Liver (tissue), 9 donors: ENCODE data around the gene TBC1D1. TPM values are rescaled to one million over a fixed set of nuclear protein-coding genes. Genes with fewer than 3 reads are reported as not detected.

ENCODE experiments used
- DNase-seq: peaks from one replicate; pipeline ENCODE4 v3.0.0-alpha.2; 2017; ENCODE audit warnings: low spot score
- H3K27ac ChIP-seq, 2 donors: one replicate each; pipeline ENCODE4 v1.7.0; 2013; ENCODE audit warnings: inconsistent platforms in 2 of 2, low read length in 2 of 2, control low read depth in 1 of 2, low read depth in 1 of 2, mild to moderate bottlenecking in 1 of 2
- H3K27me3 ChIP-seq, 4 donors: one replicate each; pipeline versions ENCODE4 v1.6.1 to v1.7.0; 2013; ENCODE audit warnings: low read length in 3 of 4, inconsistent platforms in 1 of 4, mild to moderate bottlenecking in 1 of 4, moderate library complexity in 1 of 4; ENCODE audit not compliant: control insufficient read depth in 4 of 4, insufficient read depth in 4 of 4
- H3K36me3 ChIP-seq, 4 donors: one replicate each; pipeline versions ENCODE4 v1.6.1 to v1.7.0; 2013; ENCODE audit warnings: low read length in 3 of 4, mild to moderate bottlenecking in 3 of 4, low read depth in 1 of 4, moderate library complexity in 1 of 4; ENCODE audit not compliant: control insufficient read depth in 4 of 4, insufficient read depth in 3 of 4
- H3K4me1 ChIP-seq, 4 donors: one replicate each; pipeline versions ENCODE4 v1.6.1 to v1.7.0; 2013; ENCODE audit warnings: low read length in 3 of 4, mild to moderate bottlenecking in 3 of 4, moderate library complexity in 1 of 4; ENCODE audit not compliant: control insufficient read depth in 4 of 4, insufficient read depth in 4 of 4
- H3K4me3 ChIP-seq, 3 donors: one replicate each; pipeline versions ENCODE4 v1.6.1 to v1.7.0; 2013; ENCODE audit warnings: low read length in 3 of 3, control low read depth in 1 of 3, low read depth in 1 of 3, mild to moderate bottlenecking in 1 of 3
- H3K9ac ChIP-seq, 2 donors: one replicate each; pipeline ENCODE4 v1.7.0; 2013; ENCODE audit warnings: low read length in 2 of 2, mild to moderate bottlenecking in 2 of 2, moderate library complexity in 2 of 2, control low read depth in 1 of 2, low read depth in 1 of 2
- H3K9me3 ChIP-seq, 4 donors: one replicate each; pipeline versions ENCODE4 v1.6.1 to v1.7.0; 2013; ENCODE audit warnings: low read length in 3 of 4; ENCODE audit not compliant: control insufficient read depth in 4 of 4
- EGR1 ChIP-seq, 2 donors: IDR thresholded peaks; 2 replicates each; pipeline ENCODE4 v1.6.1; 2016 to 2018; ENCODE audit warnings: antibody characterized with exemption in 2 of 2, low read depth in 2 of 2
- FOXA1 ChIP-seq: IDR thresholded peaks from 2 replicates; pipeline ENCODE4 v1.6.1; 2016; ENCODE audit warnings: antibody characterized with exemption
- FOXA2 ChIP-seq: IDR thresholded peaks from 2 replicates; pipeline ENCODE4 v1.6.1; 2016; ENCODE audit warnings: antibody characterized with exemption
- GABPA ChIP-seq, 2 donors: IDR thresholded peaks in 1 of 2; conservative IDR thresholded peaks in 1 of 2; 2 replicates each; pipeline ENCODE4 v1.6.1; 2016; ENCODE audit warnings: antibody characterized with exemption in 2 of 2, mild to moderate bottlenecking in 1 of 2, moderate library complexity in 1 of 2
- HNF4A ChIP-seq, 2 donors: conservative IDR thresholded peaks; 2 replicates each; pipeline ENCODE4 v1.6.1; 2016; ENCODE audit warnings: antibody characterized with exemption in 2 of 2, mild to moderate bottlenecking in 2 of 2
- HNF4G ChIP-seq: IDR thresholded peaks from 2 replicates; pipeline ENCODE4 v1.6.1; 2016; ENCODE audit warnings: antibody characterized with exemption
- NR2F2 ChIP-seq: IDR thresholded peaks from 2 replicates; pipeline ENCODE4 v1.6.1; 2016; ENCODE audit warnings: antibody characterized with exemption
- REST ChIP-seq: IDR thresholded peaks from 2 replicates; pipeline ENCODE4 v1.6.1; 2016; ENCODE audit warnings: antibody characterized with exemption, mild to moderate bottlenecking
- RXRA ChIP-seq, 2 donors: IDR thresholded peaks; 2 replicates each; pipeline ENCODE4 v1.6.1; 2017 to 2018; ENCODE audit warnings: antibody characterized with exemption in 2 of 2, mild to moderate bottlenecking in 1 of 2
- SP1 ChIP-seq: IDR thresholded peaks from 2 replicates; pipeline ENCODE4 v1.6.1; 2018; ENCODE audit warnings: antibody characterized with exemption, mild to moderate bottlenecking
- TAF1 ChIP-seq: conservative IDR thresholded peaks from 2 replicates; pipeline ENCODE4 v1.6.1; 2016; ENCODE audit warnings: antibody characterized with exemption, mild to moderate bottlenecking
- YY1 ChIP-seq: IDR thresholded peaks from 2 replicates; pipeline ENCODE4 v1.6.1; 2016; ENCODE audit warnings: antibody characterized with exemption, mild to moderate bottlenecking
- ZBTB33 ChIP-seq: IDR thresholded peaks from 2 replicates; pipeline ENCODE4 v1.6.1; 2016; ENCODE audit warnings: antibody characterized with exemption
- WGBS: extraction: QIAGEN DNeasy Blood & Tissue Kit; methylation state at CpG from one replicate; pipeline ENCODE4 v1.1.7; 2013; 5-methylcytosine and 5-hydroxymethylcytosine counted together
- polyA plus RNA-seq, 2 donors: library from polyadenylated mRNA; stranded (reverse) in 1 of 2; unstranded in 1 of 2; fragments of 200-250 nt in 1 of 2; fragments of >200 nt in 1 of 2; fragmentation: Nextera tagmentation in 1 of 2; extraction: Ambion mirVana in 1 of 2; gene quantifications; one replicate each; pipeline versions ENCODE4 v1.2.1 to v1.2.3, GENCODE V29; 2013 to 2015
- total RNA-seq, 2 donors: library from RNA; depleted of rRNA; stranded (reverse); fragments of >200 nt; gene quantifications; one replicate each; pipeline ENCODE4 v1.2.3, GENCODE V29; 2014
- TF ChIP-seq, protein P1 (sequence below): IDR thresholded peaks from 2 replicates; pipeline ENCODE4 v1.6.1; 2016; ENCODE audit warnings: antibody characterized with exemption
- TF ChIP-seq, protein P2 (sequence below): fragments of 150-350 bp; IDR thresholded peaks from 2 replicates; pipeline ENCODE4 v1.5.1; 2017; ENCODE audit warnings: improper control_type of control experiment, low read depth, low read length; ENCODE audit not compliant: missing input control
- donor health status: healthy.
- donor health status: healthy.
- donor health status: healthy.
- donor health status: healthy.
- donor health status: healthy.

TBC1D1 gene
- total and polyA plus RNA-seq, 4 donors = 15.6 to 41.4 (median 20.9) TPM

DNA sequence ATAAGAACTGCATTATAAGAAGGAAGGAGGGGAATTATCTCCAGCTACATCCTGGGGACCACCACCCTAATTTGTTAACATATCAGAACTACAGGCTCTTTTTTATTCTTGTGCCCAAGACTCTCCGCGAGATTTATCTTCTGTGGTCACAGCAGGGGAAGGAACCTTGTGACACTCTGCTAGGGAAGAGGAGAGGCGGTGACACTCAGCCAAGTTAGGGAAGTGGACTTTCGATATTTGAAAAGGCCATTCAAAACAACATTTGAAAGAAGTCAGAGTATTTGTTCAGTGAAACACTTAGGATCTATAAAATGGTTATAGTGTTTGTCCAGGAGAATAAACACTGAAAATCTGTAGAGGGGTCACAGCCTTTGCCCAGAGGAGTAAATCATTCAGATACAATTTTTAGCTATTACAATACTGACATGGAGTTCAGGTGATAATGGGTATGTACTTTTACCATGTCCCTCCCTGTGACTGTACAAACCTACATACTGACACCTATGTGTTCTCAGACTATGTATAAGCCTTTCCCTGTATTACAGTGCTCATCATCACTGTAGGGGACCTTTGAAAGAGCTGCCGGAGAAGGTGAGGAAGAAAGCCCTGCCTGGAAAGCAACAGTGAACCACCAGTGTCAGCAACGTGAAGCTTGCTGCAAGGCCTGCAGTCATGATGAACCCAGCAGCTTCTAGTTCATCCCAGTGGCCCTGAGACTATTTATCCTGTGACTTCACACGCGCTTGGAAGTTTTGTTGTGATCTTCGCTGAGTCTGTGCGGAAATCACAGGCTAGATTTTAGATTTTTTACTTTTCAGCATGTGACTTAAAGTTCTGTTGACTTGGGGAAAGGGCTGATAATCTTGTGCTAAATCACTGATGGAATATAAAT is 60.8 kb downstream of the TBC1D1 start:
- no peak for DNase-seq
- Histone ChIP-seq H3K4me3 (no peak overlapping the region), H3K27ac (no peak overlapping the region), H3K9me3 (no peaks in the 10 kb centered on the region), H3K4me1 (peaks cover 0 to 7% (median 0%) of the 10 kb centered on the region in 4 donors), H3K27me3 (no peaks in the 10 kb centered on the region), H3K36me3 (no peaks in the 10 kb centered on the region), H3K9ac (no peak overlapping the region)
- 70% methylated on average over 10 of the region's 10 CpGs for WGBS
- TF ChIP-seq TAF1 (no peak), FOXA1 (no peak), HNF4A (conservative IDR thresholded peaks at IDR 0.05) (peak in 1 of 2 donors; percentile 8)
- TF ChIP-seq, protein P1, sequence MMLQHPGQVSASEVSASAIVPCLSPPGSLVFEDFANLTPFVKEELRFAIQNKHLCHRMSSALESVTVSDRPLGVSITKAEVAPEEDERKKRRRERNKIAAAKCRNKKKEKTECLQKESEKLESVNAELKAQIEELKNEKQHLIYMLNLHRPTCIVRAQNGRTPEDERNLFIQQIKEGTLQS = no peak
- TF ChIP-seq, protein P2, sequence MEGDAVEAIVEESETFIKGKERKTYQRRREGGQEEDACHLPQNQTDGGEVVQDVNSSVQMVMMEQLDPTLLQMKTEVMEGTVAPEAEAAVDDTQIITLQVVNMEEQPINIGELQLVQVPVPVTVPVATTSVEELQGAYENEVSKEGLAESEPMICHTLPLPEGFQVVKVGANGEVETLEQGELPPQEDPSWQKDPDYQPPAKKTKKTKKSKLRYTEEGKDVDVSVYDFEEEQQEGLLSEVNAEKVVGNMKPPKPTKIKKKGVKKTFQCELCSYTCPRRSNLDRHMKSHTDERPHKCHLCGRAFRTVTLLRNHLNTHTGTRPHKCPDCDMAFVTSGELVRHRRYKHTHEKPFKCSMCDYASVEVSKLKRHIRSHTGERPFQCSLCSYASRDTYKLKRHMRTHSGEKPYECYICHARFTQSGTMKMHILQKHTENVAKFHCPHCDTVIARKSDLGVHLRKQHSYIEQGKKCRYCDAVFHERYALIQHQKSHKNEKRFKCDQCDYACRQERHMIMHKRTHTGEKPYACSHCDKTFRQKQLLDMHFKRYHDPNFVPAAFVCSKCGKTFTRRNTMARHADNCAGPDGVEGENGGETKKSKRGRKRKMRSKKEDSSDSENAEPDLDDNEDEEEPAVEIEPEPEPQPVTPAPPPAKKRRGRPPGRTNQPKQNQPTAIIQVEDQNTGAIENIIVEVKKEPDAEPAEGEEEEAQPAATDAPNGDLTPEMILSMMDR = no peak

- no peak overlapping the region for H3K4me3 ChIP-seq
- no peaks in the 10 kb centered on the region for H3K27me3 ChIP-seq
- TF ChIP-seq ZBTB33 (no peak), NR2F2 (no peak), EGR1 (IDR thresholded peaks at IDR 0.05; ENCODE audit: low read depth in 2 of 2) (no peak), SP1 (no peak), RXRA (IDR thresholded peaks at IDR 0.05) (no peak), YY1 (no peak), FOXA2 (no peak), FOXA1 (no peak), GABPA (IDR thresholded peaks at IDR 0.05 in 1 of 2, conservative IDR thresholded peaks at IDR 0.05 in 1 of 2) (no peak), HNF4G (no peak), REST (no peak)
- TF ChIP-seq, protein P2 = no peak
- TF ChIP-seq, protein P1 = no peak
- DNase-seq = no peak
- H3K4me1 ChIP-seq = peaks cover 0 to 7% (median 0%) of the 10 kb centered on the region in 4 donors
- no peaks in the 10 kb centered on the region for H3K36me3 ChIP-seq
- no peak overlapping the region for H3K9ac ChIP-seq
- 70% methylated on average over 1 of the region's 1 CpG for WGBS
- no peaks in the 10 kb centered on the region for H3K9me3 ChIP-seq
- H3K27ac ChIP-seq = no peak overlapping the region
Observed at GRCh38 chr4:37953156-37953555, 62.3 kb downstream of the TBC1D1 start.
